Hepatocyte (in vitro differentiated cells): Measurements from ENCODE around the gene HORMAD2.
"Not testable (repeated sequence)": the region's sequence is repeated elsewhere in the genome, so short reads cannot be mapped to it uniquely, and the experiment has no call there.

ENCODE experiments used
- EZH2phosphoT487 ChIP-seq: fragments of 200-600 bp; sonication (generic); IDR thresholded peaks from one replicate; pipeline ENCODE4 v1.6.1; 2018; ENCODE audit warnings: antibody characterized with exemption, mild to moderate bottlenecking, low read depth, moderate library complexity; ENCODE audit not compliant: unreplicated experiment, severe bottlenecking
- TF ChIP-seq, protein P1 (sequence below): fragments of 200-600 bp; sonication (generic); IDR thresholded peaks from 2 replicates; pipeline ENCODE4 v1.5.1; 2016; ENCODE audit warnings: antibody characterized with exemption, mild to moderate bottlenecking; ENCODE audit not compliant: poor library complexity

DNA sequence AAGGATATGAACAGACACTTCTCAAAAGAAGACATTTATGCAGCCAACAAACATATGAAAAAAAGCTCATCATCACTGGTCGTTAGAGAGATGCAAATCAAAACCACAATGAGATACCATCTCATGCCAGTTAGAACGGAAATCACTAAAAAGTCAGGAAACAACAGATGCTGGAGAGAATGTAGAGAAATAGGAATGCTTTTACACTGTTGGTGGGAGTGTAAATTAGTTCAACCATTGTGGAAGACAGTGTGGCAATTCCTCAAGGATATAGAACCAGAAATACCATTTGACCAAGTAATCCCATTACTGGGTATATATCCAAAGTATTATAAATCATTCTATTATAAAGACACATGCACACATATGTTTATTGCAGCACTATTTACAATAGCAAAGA, 20.5 kb downstream of the HORMAD2 start:
- TF ChIP-seq, protein P1, sequence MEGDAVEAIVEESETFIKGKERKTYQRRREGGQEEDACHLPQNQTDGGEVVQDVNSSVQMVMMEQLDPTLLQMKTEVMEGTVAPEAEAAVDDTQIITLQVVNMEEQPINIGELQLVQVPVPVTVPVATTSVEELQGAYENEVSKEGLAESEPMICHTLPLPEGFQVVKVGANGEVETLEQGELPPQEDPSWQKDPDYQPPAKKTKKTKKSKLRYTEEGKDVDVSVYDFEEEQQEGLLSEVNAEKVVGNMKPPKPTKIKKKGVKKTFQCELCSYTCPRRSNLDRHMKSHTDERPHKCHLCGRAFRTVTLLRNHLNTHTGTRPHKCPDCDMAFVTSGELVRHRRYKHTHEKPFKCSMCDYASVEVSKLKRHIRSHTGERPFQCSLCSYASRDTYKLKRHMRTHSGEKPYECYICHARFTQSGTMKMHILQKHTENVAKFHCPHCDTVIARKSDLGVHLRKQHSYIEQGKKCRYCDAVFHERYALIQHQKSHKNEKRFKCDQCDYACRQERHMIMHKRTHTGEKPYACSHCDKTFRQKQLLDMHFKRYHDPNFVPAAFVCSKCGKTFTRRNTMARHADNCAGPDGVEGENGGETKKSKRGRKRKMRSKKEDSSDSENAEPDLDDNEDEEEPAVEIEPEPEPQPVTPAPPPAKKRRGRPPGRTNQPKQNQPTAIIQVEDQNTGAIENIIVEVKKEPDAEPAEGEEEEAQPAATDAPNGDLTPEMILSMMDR = not testable (repeated sequence)
- not testable (repeated sequence) for TF ChIP-seq EZH2phosphoT487
